B cell (primary cell): Measurements from ENCODE around the gene ROR2. TPM values are rescaled to one million over a fixed set of nuclear protein-coding genes. Genes with fewer than 3 reads are reported as not detected.

Experiments used
- ATAC-seq: fragments of 200-7000 bp; cut with Tn5 transposase; one replicate; pipeline ENCODE4 v1.10.0; 2021; ENCODE audit warnings: low read depth, mild to moderate bottlenecking, moderate number of reproducible peaks, moderate library complexity
- CTCF ChIA-PET: fragments of 350-600 bp; sonication (Branson Sonifier 250); formaldehyde crosslinking; loops from one replicate; lab custom pipeline; 2021; ENCODE audit warnings: antibody characterized with exemption, inconsistent platforms; lab: Charles Lee
- POLR2A ChIA-PET: fragments of 350-600 bp; sonication (Branson Sonifier 250); formaldehyde crosslinking; loops from one replicate; lab custom pipeline; 2021; ENCODE audit warnings: antibody characterized with exemption; lab: Charles Lee
- DNase-seq: peaks from one replicate; pipeline ENCODE4 v3.0.0; 2013
- H2AFZ ChIP-seq: 2 replicates; pipeline ENCODE4 v1.6.1; 2012; ENCODE audit warnings: mild to moderate bottlenecking, low read depth, low read length; ENCODE audit not compliant: insufficient read depth, poor library complexity, severe bottlenecking
- H3K27ac ChIP-seq, 2 donors: 1 replicate in 1 of 2; 2 replicates in 1 of 2; pipeline ENCODE4 v1.5.1; 2012 to 2013; ENCODE audit warnings: low read length in 2 of 2, mild to moderate bottlenecking in 2 of 2, moderate library complexity in 1 of 2
- H3K27me3 ChIP-seq, 4 experiments: fragments of 200-600 bp in 1 of 4; sonication (generic) in 1 of 4; replicated peaks in 1 of 4; 1 replicate in 2 of 4; 2 replicates in 2 of 4; pipeline versions ENCODE4 v1.6.1 to v1.7.0; 2013 to 2016; ENCODE audit warnings: low read length in 3 of 4, mild to moderate bottlenecking in 2 of 4, mixed read lengths in 1 of 4, moderate library complexity in 1 of 4; ENCODE audit not compliant: insufficient read depth in 4 of 4, control insufficient read depth in 3 of 4; ENCODE audit errors: control extremely low read depth in 1 of 4
- H3K36me3 ChIP-seq, 2 experiments: replicated peaks in 1 of 2; 1 replicate in 1 of 2; 2 replicates in 1 of 2; pipeline versions ENCODE4 v1.6.1 to v1.7.1; 2013; ENCODE audit warnings: low read length in 1 of 2; ENCODE audit not compliant: insufficient read depth in 2 of 2, control insufficient read depth in 1 of 2; ENCODE audit errors: control extremely low read depth in 1 of 2, extremely low read depth in 1 of 2
- H3K4me1 ChIP-seq, 2 donors: fragments of 200-600 bp in 1 of 2; sonication (generic) in 1 of 2; 1 replicate in 1 of 2; 2 replicates in 1 of 2; pipeline versions ENCODE4 v1.5.1 to v1.6.1; 2013 to 2017; ENCODE audit warnings: low read length in 2 of 2; ENCODE audit not compliant: control insufficient read depth in 2 of 2, insufficient read depth in 2 of 2
- H3K4me2 ChIP-seq: replicated peaks from 2 replicates; pipeline ENCODE3; 2012; ENCODE audit warnings: mild to moderate bottlenecking, low read depth, low read length; ENCODE audit not compliant: poor library complexity, severe bottlenecking
- H3K4me3 ChIP-seq, 5 experiments: fragments of 200-600 bp in 1 of 5; sonication (generic) in 1 of 5; 1 replicate in 3 of 5; 2 replicates in 2 of 5; pipeline versions ENCODE4 v1.5.1 to v1.7.0; 2011 to 2016; ENCODE audit warnings: low read length in 4 of 5, mild to moderate bottlenecking in 4 of 5, low read depth in 2 of 5, control low read depth in 1 of 5, moderate library complexity in 1 of 5; ENCODE audit not compliant: insufficient read depth in 1 of 5; ENCODE audit errors: control extremely low read depth in 1 of 5, extremely low read depth in 1 of 5
- H3K79me2 ChIP-seq: fragments of 200-600 bp; sonication (generic); one replicate; pipeline ENCODE4 v1.6.0; 2016; ENCODE audit warnings: low read length; ENCODE audit not compliant: control insufficient read depth, insufficient read depth
- H3K9ac ChIP-seq: fragments of 200-600 bp; sonication (generic); 2 replicates; pipeline ENCODE4 v1.6.1; 2017; ENCODE audit warnings: mild to moderate bottlenecking, low read length, moderate library complexity
- H3K9me3 ChIP-seq, 3 donors: one replicate each; pipeline versions ENCODE4 v1.6.1 to v1.7.1; 2013; ENCODE audit warnings: low read length in 2 of 3; ENCODE audit not compliant: control insufficient read depth in 2 of 3, insufficient read depth in 1 of 3; ENCODE audit errors: control extremely low read depth in 1 of 3
- H4K20me1 ChIP-seq: 2 replicates; pipeline ENCODE4 v1.6.0; 2012; ENCODE audit warnings: mild to moderate bottlenecking, low read length; ENCODE audit not compliant: insufficient read depth, control insufficient read depth, poor library complexity, severe bottlenecking
- H3K27ac Mint-ChIP-seq: one replicate; pipeline ENCODE4 v1.8.0; 2021; ENCODE audit warnings: mixed read lengths
- H3K27me3 Mint-ChIP-seq: one replicate; pipeline ENCODE4 v1.8.0; 2021; ENCODE audit warnings: mixed read lengths
- H3K4me1 Mint-ChIP-seq: one replicate; pipeline ENCODE4 v1.8.0; 2021; ENCODE audit warnings: mixed read lengths
- H3K4me3 Mint-ChIP-seq: one replicate; pipeline ENCODE4 v1.8.0; 2021; ENCODE audit warnings: mixed read lengths
- H3K9me3 Mint-ChIP-seq: one replicate; pipeline ENCODE4 v1.8.0; 2022; ENCODE audit warnings: mixed read lengths; ENCODE audit not compliant: insufficient read depth
- CTCF ChIP-seq: fragments of 200-600 bp; IDR thresholded peaks from one replicate; pipeline ENCODE4 v1.8.0; 2022; ENCODE audit warnings: antibody characterized with exemption, mild to moderate bottlenecking
- EZH2 ChIP-seq: IDR thresholded peaks from 2 replicates; pipeline ENCODE4 v1.6.1; 2012; ENCODE audit warnings: borderline replicate concordance, low read depth, mild to moderate bottlenecking, moderate library complexity, low read length; ENCODE audit not compliant: insufficient read depth, poor library complexity, severe bottlenecking
- WGBS: methylation state at CpG from one replicate; pipeline ENCODE4 v1.1.5; 2013; ENCODE audit warnings: missing lambda C conversion rate; ENCODE audit not compliant: insufficient coverage; 5-methylcytosine and 5-hydroxymethylcytosine counted together
- intact Hi-C: fragments of 100-400 bp; cut with micrococcal nuclease; formaldehyde crosslinking; loops from one replicate; pipeline ENCODE4 v1.10.0; 2022
- polyA plus RNA-seq: library from polyadenylated mRNA; depleted of rRNA; stranded (reverse); fragments of >200 nt; gene quantifications from 2 replicates; pipeline ENCODE4 v1.2.3, GENCODE V29; 2012
- total RNA-seq, 2 donors: library from RNA; stranded (reverse); fragments of 120-200 nt in 1 of 2; gene quantifications; 1 replicate in 1 of 2; 2 replicates in 1 of 2; pipeline versions ENCODE4 v1.2.3 to v1.2.4, GENCODE V29; 2013 to 2022

ROR2 gene
- total and polyA plus RNA-seq, 2 donors (not counting 1 experiment from before 2014, with no cell fraction given): 0.21 to 0.49 TPM

GRCh38 chr9:91855196-91855595, 94.8 kb downstream of the ROR2 start:
- no peak overlapping the region for H2AFZ ChIP-seq
- H3K9me3 Mint-ChIP-seq: no peaks in the 10 kb centered on the region
- WGBS: 83% methylated on average over 7 of the region's 10 CpGs
- no peaks in the 10 kb centered on the region for H4K20me1 ChIP-seq
- no peak overlapping the region for H3K4me2 ChIP-seq
- DNase-seq: no peak
- H3K36me3 ChIP-seq: no peaks in the 10 kb centered on the region
- H3K27me3 Mint-ChIP-seq: peaks cover 13% of the 10 kb centered on the region
- no peaks in the 10 kb centered on the region for H3K79me2 ChIP-seq
- ChIA-PET CTCF (no interaction called here), POLR2A (no interaction called here)
- H3K9me3 ChIP-seq: peaks cover 0 to 5% (median 0%) of the 10 kb centered on the region in 3 donors
- no peak overlapping the region for H3K27ac Mint-ChIP-seq
- no peak overlapping the region for H3K4me3 Mint-ChIP-seq
- no peak overlapping the region for H3K27ac ChIP-seq
- no peaks in the 10 kb centered on the region for H3K4me1 Mint-ChIP-seq
- H3K27me3 ChIP-seq: no peaks in the 10 kb centered on the region
- no peak overlapping the region for H3K4me3 ChIP-seq
- TF ChIP-seq EZH2: no peak
- no peak for TF ChIP-seq CTCF
- H3K9ac ChIP-seq: no peak overlapping the region
- ATAC-seq: no peak
- H3K4me1 ChIP-seq: no peaks in the 10 kb centered on the region
- intact Hi-C loops: no loop called here

GRCh38 chr9:91852801-91853347, 97.2 kb downstream of the ROR2 start:
- no peak overlapping the region for H3K27ac ChIP-seq
- Mint-ChIP-seq H3K9me3 (no peaks in the 10 kb centered on the region), H3K4me1 (peaks cover 1% of the 10 kb centered on the region), H3K4me3 (no peak overlapping the region), H3K27me3 (peaks cover 23% of the 10 kb centered on the region), H3K27ac (no peak overlapping the region)
- H3K36me3 ChIP-seq: no peaks in the 10 kb centered on the region
- H3K79me2 ChIP-seq: no peaks in the 10 kb centered on the region
- H3K9ac ChIP-seq: no peak overlapping the region
- H2AFZ ChIP-seq: no peak overlapping the region
- no peaks in the 10 kb centered on the region for H3K9me3 ChIP-seq
- no peaks in the 10 kb centered on the region for H4K20me1 ChIP-seq
- TF ChIP-seq CTCF (no peak), EZH2 (no peak)
- intact Hi-C loops: no loop called here
- DNase-seq (no peak), ATAC-seq (no peak)
- no peak overlapping the region for H3K4me2 ChIP-seq
- no peaks in the 10 kb centered on the region for H3K27me3 ChIP-seq
- CTCF ChIA-PET: no interaction called here
- WGBS: 97% methylated on average over 18 of the region's 18 CpGs
- POLR2A ChIA-PET: no interaction called here
- H3K4me1 ChIP-seq: no peaks in the 10 kb centered on the region
- no peak overlapping the region for H3K4me3 ChIP-seq
